Activated CD4-positive, CD25-positive, alpha-beta regulatory T cell treated with anti-CD3 and anti-CD28 coated beads, Interleukin-2, amount 50 U/mL, for 16 hours (primary cell): ENCODE data around the gene SERPINI2.
"Not testable (repeated sequence)": the region's sequence is repeated elsewhere in the genome, so short reads cannot be mapped to it uniquely, and the experiment has no call there.

Source experiments
- DNase-seq: peaks from one replicate; pipeline ENCODE4 v3.0.0-alpha.2; 2020; ENCODE audit warnings: low read depth, low spot score

Gene SERPINI2

DNA sequence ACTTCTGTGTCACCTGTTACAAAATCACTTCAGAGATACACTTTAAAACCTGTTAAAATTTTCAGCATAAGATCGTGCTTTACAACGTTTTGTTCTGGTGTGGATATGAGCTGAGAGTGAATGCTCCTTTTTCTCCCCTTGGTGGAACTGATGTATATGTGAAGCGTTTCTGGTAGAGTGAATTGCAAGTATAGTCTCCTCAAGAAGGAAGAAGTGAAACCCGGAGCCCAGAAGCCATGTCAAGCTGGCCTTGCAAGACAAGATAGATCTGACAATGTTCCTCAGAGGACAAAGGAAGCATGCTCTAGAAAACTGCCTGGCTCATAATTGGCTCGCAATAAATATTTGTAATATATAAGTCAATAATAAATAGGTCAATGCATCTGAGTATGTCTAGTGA lies 23.6 kb downstream of the SERPINI2 start:
- no peak for DNase-seq

DNA sequence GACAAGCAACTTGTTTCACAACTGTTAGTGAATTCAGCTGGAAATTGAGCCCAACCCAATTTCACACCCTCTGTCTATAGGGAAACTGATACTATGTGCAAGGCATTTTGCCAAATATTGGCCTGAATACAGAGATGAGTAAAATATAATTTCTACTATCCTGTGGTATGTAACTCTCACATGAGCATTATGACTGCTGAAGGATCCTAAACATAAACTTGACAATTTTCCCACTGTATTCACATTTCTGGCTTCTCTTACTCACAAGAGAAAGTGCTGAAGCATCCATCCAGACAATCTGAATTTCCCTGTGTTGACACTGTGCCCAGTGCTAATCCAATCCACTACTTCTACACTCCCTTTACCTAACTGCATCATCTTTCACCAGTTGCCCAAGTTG lies 28.4 kb downstream of the SERPINI2 start:
- DNase-seq, result no peak

DNA sequence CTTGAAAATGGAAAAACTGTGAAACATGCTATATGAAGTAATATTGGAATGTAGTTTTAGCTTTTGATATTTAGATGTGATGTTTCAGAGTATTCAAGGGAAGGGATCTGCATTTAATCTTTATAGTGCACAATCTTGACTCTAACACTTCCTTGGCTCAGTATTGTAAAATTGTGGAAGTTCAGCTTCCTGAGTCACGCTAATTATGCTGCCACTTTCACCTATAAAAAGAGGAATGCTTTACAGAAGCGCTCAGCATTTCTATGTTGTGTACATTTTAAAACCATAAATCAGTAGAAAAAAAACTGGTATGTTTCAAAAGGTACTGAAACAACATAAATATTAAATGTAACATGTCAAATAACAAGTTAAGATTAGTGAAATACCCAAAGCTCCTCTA lies 32.6 kb downstream of the SERPINI2 start:
- no peak for DNase-seq

DNA sequence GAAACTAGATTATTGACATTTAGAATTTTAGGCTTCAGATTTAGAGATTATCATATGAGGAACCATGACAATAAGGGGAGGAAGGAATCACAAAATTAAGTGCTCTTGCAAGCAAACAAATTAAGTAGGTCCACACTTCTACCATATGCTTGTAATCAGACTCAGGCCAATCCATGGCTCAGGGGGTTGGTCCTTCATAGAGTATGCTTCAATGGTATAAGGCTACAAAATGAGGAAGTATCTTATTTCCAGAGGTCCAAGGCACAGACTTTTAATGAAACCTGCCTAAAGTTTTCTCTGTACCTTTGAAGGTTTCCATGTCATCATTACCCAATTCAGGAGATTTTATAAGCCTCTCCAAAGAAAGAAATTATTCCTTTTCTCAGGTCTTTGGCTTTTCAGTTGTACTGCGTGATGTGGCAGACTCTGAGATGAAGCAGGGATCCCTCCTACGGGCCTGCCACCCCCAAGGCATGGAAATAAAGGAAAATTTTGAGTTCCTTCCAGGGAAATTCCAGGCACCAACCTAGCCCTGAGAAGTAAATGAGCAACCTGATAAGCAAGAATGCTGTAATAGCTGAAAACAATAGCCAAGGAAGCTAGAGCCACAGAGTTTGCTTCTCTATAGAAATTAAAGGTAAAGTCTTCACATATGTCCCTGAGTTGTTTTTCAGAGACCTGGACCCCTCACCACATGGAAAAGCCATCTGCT lies 36.3 kb downstream of the SERPINI2 start:
- no peak for DNase-seq

DNA sequence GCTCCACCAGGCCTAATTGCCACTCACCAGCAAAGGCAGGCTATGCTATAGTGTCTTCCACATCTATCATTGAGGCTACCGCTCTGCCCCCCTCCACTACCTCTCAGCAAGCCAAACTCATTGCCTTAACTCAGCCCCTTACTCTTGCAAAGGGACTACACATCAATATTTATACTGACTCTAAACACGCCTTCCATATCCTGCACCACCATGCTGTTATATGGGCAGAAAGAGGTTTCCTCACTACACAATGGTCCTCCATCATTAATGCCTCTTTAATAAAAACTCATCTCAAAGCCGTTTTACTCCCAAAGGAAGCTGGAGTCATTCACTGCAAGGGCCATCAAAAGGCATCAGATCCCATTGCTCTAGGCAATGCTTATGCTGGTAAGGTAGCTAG lies 46.9 kb downstream of the SERPINI2 start:
- DNase-seq, result not testable (repeated sequence)

DNA sequence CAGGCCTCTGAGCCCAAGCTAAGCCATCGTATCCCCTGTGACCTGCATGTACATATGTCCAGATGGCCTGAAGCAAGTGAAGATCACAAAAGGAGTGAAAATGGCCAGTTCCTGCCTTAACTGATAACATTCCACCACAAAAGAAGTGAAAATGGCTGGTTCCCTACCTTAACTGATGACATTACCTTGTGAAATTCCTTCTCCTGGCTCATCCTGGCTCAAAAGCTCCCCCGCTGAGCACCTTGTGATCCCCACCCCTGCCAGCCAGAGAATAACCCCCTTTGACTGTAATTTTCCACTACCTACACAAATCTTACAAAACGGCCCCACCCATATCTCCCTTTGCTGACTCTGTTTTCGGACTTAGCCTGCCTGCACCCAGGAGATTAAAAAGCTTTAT lies 51.4 kb downstream of the SERPINI2 start:
- DNase-seq, result not testable (repeated sequence)

DNA sequence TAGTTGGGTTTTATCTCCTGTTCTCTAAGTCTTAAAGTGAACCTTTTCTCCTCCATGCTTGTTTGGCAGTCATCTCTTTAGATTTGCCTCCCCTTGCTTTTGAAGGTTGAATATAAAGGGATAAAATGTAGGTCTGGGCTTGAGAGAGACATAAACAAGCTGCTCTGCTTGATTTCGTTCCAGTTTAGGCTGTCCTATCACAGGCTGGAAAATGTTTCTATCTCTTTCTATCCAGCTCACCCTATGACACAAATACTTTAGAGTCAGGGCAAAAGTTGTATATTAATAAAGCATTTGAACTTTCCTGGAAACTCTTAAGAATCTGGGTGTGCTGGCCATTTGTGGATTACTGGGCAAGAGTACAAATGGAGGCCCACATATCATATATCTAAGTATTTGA lies 64.2 kb downstream of the SERPINI2 start:
- DNase-seq, result no peak

DNA sequence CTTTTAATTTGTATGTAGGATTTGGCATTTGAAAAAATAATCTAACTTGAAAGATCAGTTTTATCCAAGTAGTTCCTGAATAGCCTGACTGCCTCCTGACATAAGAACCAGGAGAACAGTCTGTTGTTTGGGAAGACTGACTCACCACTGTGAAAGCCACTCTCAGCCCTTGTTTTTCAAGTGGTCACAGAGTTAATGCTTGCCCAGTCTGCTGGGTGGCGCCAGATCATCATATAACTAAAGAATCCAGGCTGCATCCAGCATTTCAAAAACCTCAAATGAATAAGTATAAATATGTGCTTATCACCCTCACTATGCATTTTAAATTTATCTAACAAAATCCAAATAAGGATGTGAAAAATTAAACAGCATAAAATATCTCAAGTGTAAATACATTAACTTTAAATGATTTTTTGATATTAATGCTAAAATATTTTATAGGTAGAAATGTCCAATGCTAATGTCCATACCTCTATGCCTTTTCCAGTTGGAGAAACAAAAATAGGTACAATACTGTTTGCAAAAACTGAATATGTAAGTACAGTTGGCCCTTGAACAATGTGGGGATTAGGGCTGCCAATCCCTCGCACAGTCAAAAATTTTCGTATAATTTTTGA lies 66.9 kb downstream of the SERPINI2 start:
- no peak for DNase-seq

DNA sequence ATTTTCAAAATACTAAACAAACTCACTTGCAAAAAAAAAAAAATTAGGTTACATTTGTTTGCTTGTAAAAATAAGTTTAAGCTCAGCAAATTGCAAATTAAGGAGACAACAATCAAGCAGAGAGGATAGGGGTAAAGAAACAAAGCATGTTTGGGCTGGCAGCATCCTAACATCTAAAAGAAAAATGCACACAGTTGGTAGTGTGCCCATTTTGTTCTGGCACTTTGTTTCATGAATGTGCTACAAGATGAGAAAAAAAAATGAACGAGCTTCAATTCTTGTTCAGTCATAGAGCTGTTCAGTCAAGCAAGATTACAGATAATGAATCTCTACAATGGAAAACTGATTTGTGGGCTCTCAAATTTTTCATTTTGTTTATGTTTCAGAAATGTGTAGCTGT lies 76.0 kb downstream of the SERPINI2 start:
- no peak for DNase-seq

DNA sequence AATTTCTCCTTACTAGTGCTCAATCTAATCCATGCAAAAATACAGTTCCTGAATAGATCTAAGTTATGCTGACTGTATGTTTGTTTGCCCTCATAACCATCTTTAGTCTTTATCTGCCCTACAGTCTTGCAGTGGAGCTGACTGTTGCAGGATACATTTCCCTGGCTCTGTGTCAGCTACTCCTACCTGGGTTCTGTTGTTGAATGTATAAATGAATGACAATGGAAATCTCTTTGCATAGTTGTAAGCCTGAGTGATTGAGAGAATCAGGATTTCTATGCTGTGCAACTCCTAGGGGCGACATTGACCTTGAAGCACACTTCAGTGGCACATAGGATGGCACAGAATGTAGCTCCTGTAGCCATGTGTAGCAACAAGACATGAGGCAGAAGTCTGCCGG lies 77.8 kb downstream of the SERPINI2 start:
- no peak for DNase-seq

DNA sequence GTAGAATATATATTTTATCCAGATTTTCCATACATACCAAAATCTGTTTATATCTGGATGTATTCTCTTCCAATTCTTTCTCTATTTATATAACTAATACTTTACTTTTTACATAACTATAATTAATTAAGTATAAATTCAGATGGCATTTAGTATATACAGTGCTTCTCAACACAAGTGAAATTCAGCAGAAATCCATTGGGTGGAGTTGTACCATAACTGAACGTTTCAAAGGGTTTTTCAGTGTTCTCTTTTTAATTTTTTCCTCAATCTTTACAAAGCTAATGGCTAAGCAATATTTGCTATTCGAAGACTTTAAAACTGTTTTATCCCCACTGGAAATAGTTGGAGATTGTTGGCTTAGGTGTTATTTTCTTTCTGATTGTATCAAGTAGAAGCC lies 79.8 kb downstream of the SERPINI2 start:
- no peak for DNase-seq
